ENCODE results near the gene CEMP1. TPM values are rescaled to one million over a fixed set of nuclear protein-coding genes. Genes with fewer than 3 reads are reported as not detected.
"Not testable (repeated sequence)": the region's sequence is repeated elsewhere in the genome, so short reads cannot be mapped to it uniquely, and the experiment has no call there.

CEMP1 gene
- total RNA-seq, result 1 to 10 TPM; 1.7 to 3.0 TPM
- 1 to 10 TPM; 1.9 to 5.0 TPM for polyA plus RNA-seq

- intact Hi-C loops (cut with micrococcal nuclease), result loop anchor here (5.0 to 10.0 kb wide), 2 partner anchors 243 to 759 kb away; partner anchors contain the start of genes ELOB, EME2, MRPS34 and NME3
- Histone ChIP-seq H3K4me1 (ENCODE audit: insufficient read depth, low read length) (peaks cover 12% of the 10 kb centered on the region), H3K27ac (ENCODE audit: low read depth, low read length) (peak within 1 kb of the TSS; percentile 91), H3K9me3 (ENCODE audit: control insufficient read depth in 1 of 2, low read length in 2 of 2) (no peaks in the 10 kb centered on the region), H3K36me3 (ENCODE audit: insufficient read depth, low read length) (peaks cover 19% of the 10 kb centered on the region), H3K4me3 (ENCODE audit: low read length in 2 of 2) (peak within 1 kb of the TSS; percentile 67 to 95), H3K27me3 (ENCODE audit: insufficient read depth, low read length) (no peaks in the 10 kb centered on the region)
- DNase-seq, result no peak
- peaks cover 0 to 8% (median 0%) of the 10 kb centered on the region in 8 donors for H3K9me3 Mint-ChIP-seq
- peaks cover 4 to 30% (median 18%) of the 10 kb centered on the region in 4 donors for H3K4me1 Mint-ChIP-seq
- peaks cover 0 to 2% of the 10 kb centered on the region in 2 donors for H3K27me3 Mint-ChIP-seq
- H3K36me3 Mint-ChIP-seq, result peaks cover 0 to 23% of the 10 kb centered on the region in 2 donors
- ChIA-PET CTCF (ENCODE audit: partially characterized antibody) (interaction anchor here (1.2 to 1.3 kb wide), 2 partner anchors 10 to 18 kb away, joined by 3 to 4 read pairs; partner anchors contain the start of gene ATP6V0C), POLR2A (ENCODE audit: partially characterized antibody) (interaction anchor here (0.6 to 3.5 kb wide), 8 partner anchors 10 to 1015 kb away, joined by 3 to 170 read pairs (median 3); partner anchors contain the start of genes AMDHD2, ATP6V0C, CCNF and KCTD5)
- H3K4me3 Mint-ChIP-seq, result peak within 1 kb of the TSS; percentile 91 to 98 (median 96)
- peak within 1 kb of the TSS; percentile 98 to 100 (median 99) for H3K27ac Mint-ChIP-seq
These were observed at the start of gene CEMP1 for GRCh38 chr16:2531371-2531695. TSS of gene CEMP1 (minus strand) at chr16:2531408. CDS start at chr16:2531073, 335 bp downstream.

DNA sequence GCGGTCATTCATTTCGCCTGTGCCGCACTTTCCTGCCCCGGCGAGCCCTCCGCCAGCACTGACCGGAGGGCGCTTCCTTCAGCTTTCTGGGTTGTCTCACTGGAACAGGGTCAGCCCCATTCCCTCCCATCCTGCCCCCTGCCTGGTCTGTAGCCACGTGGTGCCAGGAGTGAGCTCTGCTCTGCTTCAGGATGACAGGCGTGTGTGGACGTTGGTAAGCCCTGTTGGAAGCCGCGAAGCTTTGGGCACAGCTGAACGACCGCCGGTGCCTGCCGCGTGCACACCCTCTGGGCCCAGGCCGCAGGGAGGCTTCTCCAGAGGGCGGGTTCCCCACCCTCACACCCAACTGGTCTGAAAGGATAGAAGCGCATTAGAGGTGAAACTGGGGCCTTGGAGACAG, 49.6 kb upstream of the CEMP1 start:
- H3K36me3 ChIP-seq (ENCODE audit: insufficient read depth, low read length); H3K4me3 Mint-ChIP-seq; H3K4me3 ChIP-seq (ENCODE audit: low read length in 2 of 2); H3K4me1 Mint-ChIP-seq; H3K36me3 Mint-ChIP-seq; POLR2A ChIA-PET (ENCODE audit: partially characterized antibody); DNase-seq; H3K9me3 ChIP-seq (ENCODE audit: control insufficient read depth in 1 of 2, low read length in 2 of 2); H3K27ac ChIP-seq (ENCODE audit: low read depth, low read length); H3K27me3 Mint-ChIP-seq; H3K4me1 ChIP-seq (ENCODE audit: insufficient read depth, low read length); H3K9me3 Mint-ChIP-seq; CTCF ChIA-PET (ENCODE audit: partially characterized antibody); H3K27me3 ChIP-seq (ENCODE audit: insufficient read depth, low read length); H3K27ac Mint-ChIP-seq; intact Hi-C loops (cut with micrococcal nuclease): not testable (repeated sequence)

DNA sequence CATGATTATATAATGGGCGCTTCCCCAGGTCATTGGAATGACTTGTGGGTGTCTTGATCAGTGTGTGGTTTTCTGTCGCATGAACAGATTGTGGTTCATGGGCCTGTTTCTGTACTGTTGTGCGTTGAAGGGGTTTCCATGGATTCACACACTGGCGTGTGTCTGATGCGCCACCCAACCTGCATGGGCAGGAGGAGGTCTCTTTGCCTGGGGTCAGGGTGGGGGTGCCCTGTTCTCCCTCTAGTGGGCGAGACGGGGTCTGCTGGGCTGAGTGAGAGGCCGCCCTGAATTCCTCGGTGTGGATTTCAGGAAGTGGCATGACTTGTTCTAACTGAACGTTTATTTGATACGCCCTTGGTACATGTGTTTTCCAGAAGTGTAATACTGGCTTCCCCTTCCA, 48.9 kb upstream of the CEMP1 start:
- DNase-seq; H3K27ac ChIP-seq (ENCODE audit: low read depth, low read length); H3K27ac Mint-ChIP-seq; H3K27me3 ChIP-seq (ENCODE audit: insufficient read depth, low read length); H3K4me1 Mint-ChIP-seq; intact Hi-C loops (cut with micrococcal nuclease); H3K27me3 Mint-ChIP-seq; H3K4me3 ChIP-seq (ENCODE audit: low read length in 2 of 2); H3K36me3 Mint-ChIP-seq; POLR2A ChIA-PET (ENCODE audit: partially characterized antibody); H3K9me3 ChIP-seq (ENCODE audit: control insufficient read depth in 1 of 2, low read length in 2 of 2); CTCF ChIA-PET (ENCODE audit: partially characterized antibody); H3K36me3 ChIP-seq (ENCODE audit: insufficient read depth, low read length); H3K9me3 Mint-ChIP-seq; H3K4me3 Mint-ChIP-seq; H3K4me1 ChIP-seq (ENCODE audit: insufficient read depth, low read length): not testable (repeated sequence)

DNA sequence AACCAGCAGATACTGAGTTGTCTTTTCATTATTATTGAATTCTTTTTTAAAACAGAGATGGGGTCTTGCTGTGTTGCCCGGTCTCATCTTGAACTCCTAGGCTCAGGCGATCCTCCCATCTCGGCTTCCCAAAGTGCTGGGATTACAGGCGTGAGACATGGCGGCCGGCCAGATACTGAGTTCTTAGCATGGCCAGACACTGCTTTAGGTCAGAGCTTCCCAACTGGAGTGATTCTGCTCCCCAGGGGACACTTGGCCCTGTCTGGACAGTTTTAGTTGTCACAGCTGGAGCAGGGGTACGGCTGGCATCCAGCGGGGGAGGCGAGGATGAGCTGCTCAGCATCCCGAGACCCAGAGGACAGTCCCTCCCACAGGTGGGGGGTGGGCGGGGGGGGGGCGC, 47.7 kb upstream of the CEMP1 start:
- H3K36me3 Mint-ChIP-seq; H3K27me3 Mint-ChIP-seq; H3K27me3 ChIP-seq (ENCODE audit: insufficient read depth, low read length); H3K9me3 Mint-ChIP-seq; H3K27ac Mint-ChIP-seq; H3K4me3 Mint-ChIP-seq; H3K4me1 Mint-ChIP-seq; H3K4me3 ChIP-seq (ENCODE audit: low read length in 2 of 2); H3K4me1 ChIP-seq (ENCODE audit: insufficient read depth, low read length); H3K9me3 ChIP-seq (ENCODE audit: control insufficient read depth in 1 of 2, low read length in 2 of 2); H3K27ac ChIP-seq (ENCODE audit: low read depth, low read length); H3K36me3 ChIP-seq (ENCODE audit: insufficient read depth, low read length); intact Hi-C loops (cut with micrococcal nuclease); POLR2A ChIA-PET (ENCODE audit: partially characterized antibody); DNase-seq; CTCF ChIA-PET (ENCODE audit: partially characterized antibody): not testable (repeated sequence)

- H3K4me1 ChIP-seq (ENCODE audit: insufficient read depth, low read length); H3K36me3 ChIP-seq (ENCODE audit: insufficient read depth, low read length); H3K27me3 ChIP-seq (ENCODE audit: insufficient read depth, low read length); H3K9me3 Mint-ChIP-seq; H3K27ac ChIP-seq (ENCODE audit: low read depth, low read length); H3K4me1 Mint-ChIP-seq; CTCF ChIA-PET (ENCODE audit: partially characterized antibody); H3K27ac Mint-ChIP-seq; intact Hi-C loops (cut with micrococcal nuclease); H3K4me3 Mint-ChIP-seq; H3K9me3 ChIP-seq (ENCODE audit: control insufficient read depth in 1 of 2, low read length in 2 of 2); DNase-seq; POLR2A ChIA-PET (ENCODE audit: partially characterized antibody); H3K4me3 ChIP-seq (ENCODE audit: low read length in 2 of 2); H3K27me3 Mint-ChIP-seq; H3K36me3 Mint-ChIP-seq: not testable (repeated sequence)
These were observed 45.8 kb upstream of the CEMP1 start for GRCh38 chr16:2577044-2577443.

DNA sequence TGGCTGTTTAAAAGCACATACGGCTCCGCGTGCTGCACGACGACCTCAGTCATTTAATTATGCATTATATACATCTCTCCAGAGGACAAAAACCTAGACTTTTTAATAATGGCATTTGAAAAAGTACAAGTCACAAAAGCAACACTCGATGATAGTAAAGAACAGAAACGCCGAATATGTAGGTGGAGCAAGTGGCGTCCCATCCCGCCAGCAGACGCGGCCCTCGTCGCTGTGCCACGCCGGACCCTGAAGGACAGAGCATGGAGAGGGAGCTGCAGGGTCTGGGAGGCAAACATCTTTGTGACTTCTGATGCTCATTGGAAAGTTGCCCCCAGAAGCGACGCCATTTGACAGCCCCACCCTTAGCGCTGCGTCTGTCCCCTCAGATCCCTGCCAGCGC, 44.6 kb upstream of the CEMP1 start:
- DNase-seq; H3K4me3 Mint-ChIP-seq; POLR2A ChIA-PET (ENCODE audit: partially characterized antibody); H3K4me1 ChIP-seq (ENCODE audit: insufficient read depth, low read length); CTCF ChIA-PET (ENCODE audit: partially characterized antibody); H3K4me1 Mint-ChIP-seq; intact Hi-C loops (cut with micrococcal nuclease); H3K27ac ChIP-seq (ENCODE audit: low read depth, low read length); H3K27me3 ChIP-seq (ENCODE audit: insufficient read depth, low read length); H3K27me3 Mint-ChIP-seq; H3K9me3 Mint-ChIP-seq; H3K9me3 ChIP-seq (ENCODE audit: control insufficient read depth in 1 of 2, low read length in 2 of 2); H3K36me3 ChIP-seq (ENCODE audit: insufficient read depth, low read length); H3K4me3 ChIP-seq (ENCODE audit: low read length in 2 of 2); H3K36me3 Mint-ChIP-seq; H3K27ac Mint-ChIP-seq: not testable (repeated sequence)

GRCh38 chr16:2572704-2573103, 41.5 kb upstream of the CEMP1 start:
- H3K4me3 Mint-ChIP-seq; H3K27me3 Mint-ChIP-seq; DNase-seq; POLR2A ChIA-PET (ENCODE audit: partially characterized antibody); H3K36me3 Mint-ChIP-seq; H3K4me3 ChIP-seq (ENCODE audit: low read length in 2 of 2); H3K27me3 ChIP-seq (ENCODE audit: insufficient read depth, low read length); H3K27ac Mint-ChIP-seq; H3K4me1 Mint-ChIP-seq; H3K4me1 ChIP-seq (ENCODE audit: insufficient read depth, low read length); H3K36me3 ChIP-seq (ENCODE audit: insufficient read depth, low read length); CTCF ChIA-PET (ENCODE audit: partially characterized antibody); H3K27ac ChIP-seq (ENCODE audit: low read depth, low read length); H3K9me3 Mint-ChIP-seq; H3K9me3 ChIP-seq (ENCODE audit: control insufficient read depth in 1 of 2, low read length in 2 of 2); intact Hi-C loops (cut with micrococcal nuclease): not testable (repeated sequence)

- H3K36me3 Mint-ChIP-seq; H3K4me3 ChIP-seq (ENCODE audit: low read length in 2 of 2); POLR2A ChIA-PET (ENCODE audit: partially characterized antibody); CTCF ChIA-PET (ENCODE audit: partially characterized antibody); H3K4me1 ChIP-seq (ENCODE audit: insufficient read depth, low read length); H3K27ac ChIP-seq (ENCODE audit: low read depth, low read length); H3K36me3 ChIP-seq (ENCODE audit: insufficient read depth, low read length); H3K9me3 ChIP-seq (ENCODE audit: control insufficient read depth in 1 of 2, low read length in 2 of 2); H3K4me1 Mint-ChIP-seq; DNase-seq; H3K27me3 Mint-ChIP-seq; H3K4me3 Mint-ChIP-seq; intact Hi-C loops (cut with micrococcal nuclease); H3K27ac Mint-ChIP-seq; H3K27me3 ChIP-seq (ENCODE audit: insufficient read depth, low read length); H3K9me3 Mint-ChIP-seq: not testable (repeated sequence)
These were observed 37.4 kb upstream of the CEMP1 start for GRCh38 chr16:2568573-2568972.

Data from CD4-positive, alpha-beta memory T cell (primary cell).